K562 treated with DMSO at 1 percent for 12 hours (cell line): ENCODE data around the gene CYP4Z1. TPM values are rescaled to one million over a fixed set of nuclear protein-coding genes. Genes with fewer than 3 reads are reported as not detected.

ENCODE experiments used
- total RNA-seq: library from RNA; unstranded; fragments of 300-600 nt; gene quantifications from 2 replicates; pipeline ENCODE4 v1.2.3, GENCODE V29; 2022; ENCODE audit not compliant: insufficient read depth

The CYP4Z1 gene, protein sequence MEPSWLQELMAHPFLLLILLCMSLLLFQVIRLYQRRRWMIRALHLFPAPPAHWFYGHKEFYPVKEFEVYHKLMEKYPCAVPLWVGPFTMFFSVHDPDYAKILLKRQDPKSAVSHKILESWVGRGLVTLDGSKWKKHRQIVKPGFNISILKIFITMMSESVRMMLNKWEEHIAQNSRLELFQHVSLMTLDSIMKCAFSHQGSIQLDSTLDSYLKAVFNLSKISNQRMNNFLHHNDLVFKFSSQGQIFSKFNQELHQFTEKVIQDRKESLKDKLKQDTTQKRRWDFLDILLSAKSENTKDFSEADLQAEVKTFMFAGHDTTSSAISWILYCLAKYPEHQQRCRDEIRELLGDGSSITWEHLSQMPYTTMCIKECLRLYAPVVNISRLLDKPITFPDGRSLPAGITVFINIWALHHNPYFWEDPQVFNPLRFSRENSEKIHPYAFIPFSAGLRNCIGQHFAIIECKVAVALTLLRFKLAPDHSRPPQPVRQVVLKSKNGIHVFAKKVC
- not detected in 2 replicates for total RNA-seq

GRCh38 chr1:47067097-47067594 is at the start of gene CYP4Z1:
Gene CYP4Z1 (plus strand): TSS chr1:47067231. CDS start chr1:47067491, 260 bp downstream.

GRCh38 chr1:47023268-47024140 is 43.5 kb upstream of the CYP4Z1 start, which contains the start of gene CYP4X1:
Gene CYP4X1 (plus strand): TSS chr1:47023669. CDS start chr1:47023818, 149 bp downstream.

DNA sequence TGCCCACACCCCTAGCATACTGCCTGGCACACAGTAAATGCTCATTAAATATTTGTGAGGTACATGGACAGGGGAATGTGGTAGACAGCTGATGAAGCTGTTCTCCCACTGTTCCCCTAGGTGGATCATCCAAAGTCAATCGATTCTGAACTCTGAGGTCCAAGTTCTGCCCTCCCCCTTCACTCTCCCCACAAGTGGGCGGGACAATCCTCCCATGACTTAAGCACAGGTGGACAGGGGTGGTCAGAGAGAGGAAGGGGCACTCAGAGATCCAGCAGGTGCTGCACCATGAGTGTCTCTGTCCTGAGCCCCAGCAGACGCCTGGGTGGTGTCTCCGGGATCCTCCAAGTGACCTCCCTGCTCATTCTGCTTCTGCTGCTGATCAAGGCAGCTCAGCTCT is 70.2 kb downstream of the CYP4Z1 start, which contains the start of gene CYP4A22:
CYP4A22 (plus strand) TSS at position 244 of the 400 bp plus-strand sequence; CDS start at position 289, 45 bp downstream.

Other genes starting within 250 kb of the CYP4Z1 start
- not detected in 2 replicates for gene CYP4A11, start 125.8 kb upstream of the CYP4Z1 start, total RNA-seq
- not detected in 2 replicates for gene CYP4X1, start 43.6 kb upstream of the CYP4Z1 start, total RNA-seq
- gene CYP4A22, start 70.2 kb downstream of the CYP4Z1 start, total RNA-seq, result not detected in 2 replicates
- gene PDZK1IP1, start 122.8 kb downstream of the CYP4Z1 start, total RNA-seq, result 3.9 TPM in 1 of 2 replicates, not detected in the other
- gene TAL1, start 165.0 kb downstream of the CYP4Z1 start, total RNA-seq, result 19.4 and 43.9 TPM in 2 replicates
- 8.4 and 36.6 TPM in 2 replicates for gene STIL, start 246.9 kb downstream of the CYP4Z1 start, total RNA-seq